Heart left ventricle (tissue), 16 donors: ENCODE results near the gene EGLN2. TPM values are rescaled to one million over a fixed set of nuclear protein-coding genes. Genes with fewer than 3 reads are reported as not detected.

Experiments
- ATAC-seq, 4 donors: fragments of 200-7000 bp; cut with Tn5 transposase; one replicate each; pipeline ENCODE4 v1.9.1; 2020 to 2022; ENCODE audit warnings: moderate library complexity in 4 of 4, mild to moderate bottlenecking in 3 of 4, moderate number of reproducible peaks in 1 of 4
- DNase-seq, 5 donors: peaks; one replicate each; pipeline ENCODE4 v3.0.0-alpha.2; 2020
- H3K27ac ChIP-seq, 12 donors: fragments of 200-600 bp; sonication (generic) in 4 of 12; one replicate each; pipeline versions ENCODE4 v1.5.0 to v1.8.0; 2016 to 2022; ENCODE audit warnings: mild to moderate bottlenecking in 2 of 12
- H3K27me3 ChIP-seq, 9 donors: fragments of 200-600 bp; sonication (generic) in 2 of 9; one replicate each; pipeline versions ENCODE4 v1.5.1 to v1.8.0; 2016 to 2022; ENCODE audit warnings: mild to moderate bottlenecking in 3 of 9
- H3K36me3 ChIP-seq, 9 donors: fragments of 200-600 bp; sonication (generic) in 2 of 9; one replicate each; pipeline versions ENCODE4 v1.5.0 to v1.8.0; 2018 to 2022; ENCODE audit warnings: mild to moderate bottlenecking in 2 of 9
- H3K4me1 ChIP-seq, 12 donors: fragments of 200-600 bp; sonication (generic) in 4 of 12; one replicate each; pipeline versions ENCODE4 v1.5.0 to v1.8.0; 2016 to 2022; ENCODE audit warnings: mild to moderate bottlenecking in 3 of 12
- H3K4me3 ChIP-seq, 12 donors: fragments of 200-600 bp; sonication (generic) in 4 of 12; one replicate each; pipeline versions ENCODE4 v1.5.0 to v1.8.0; 2017 to 2022; ENCODE audit warnings: mild to moderate bottlenecking in 9 of 12, moderate library complexity in 4 of 12
- H3K9me3 ChIP-seq, 12 donors: fragments of 200-600 bp; sonication (generic) in 4 of 12; one replicate each; pipeline versions ENCODE4 v1.5.0 to v1.8.0; 2016 to 2022; ENCODE audit warnings: mild to moderate bottlenecking in 1 of 12
- POLR2A ChIP-seq, 2 donors: fragments of 450-650 bp; IDR thresholded peaks; one replicate each; pipeline ENCODE4 v1.6.1; 2017; ENCODE audit warnings: antibody characterized with exemption in 2 of 2, mild to moderate bottlenecking in 2 of 2, moderate library complexity in 2 of 2
- WGBS, 4 donors: extraction: QIAGEN DNeasy Blood & Tissue Kit in 2 of 4; methylation state at CpG; one replicate each; pipeline versions ENCODE4 v1.1.5 to v1.1.7; 2013 to 2018; 5-methylcytosine and 5-hydroxymethylcytosine counted together
- intact Hi-C, 10 donors: fragments of 100-400 bp; cut with DNase I; formaldehyde crosslinking; loops; one replicate each; pipeline versions ENCODE4 v1.11.1 to v1.14.2; 2022
- polyA plus RNA-seq, 2 donors: library from polyadenylated mRNA; stranded (reverse); fragments of 200-250 nt; gene quantifications; one replicate each; pipeline ENCODE4 v1.2.3, GENCODE V29; 2013
- total RNA-seq, 9 donors: library from RNA; depleted of rRNA in 2 of 9; stranded (reverse); fragments of >200 nt in 2 of 9; fragmentation: NEBNext Ultra II Directional in 3 of 9; extraction: Animal tissue kit (Norgen Biotek cat#: 25700) in 3 of 9; gene quantifications; one replicate each; pipeline versions ENCODE4 v1.1.0 to v1.2.4, GENCODE V29; 2016 to 2023
- TF ChIP-seq, protein P1 (sequence below), 12 donors: fragments of 200-600 bp; sonication (generic) in 4 of 12; IDR thresholded peaks; one replicate each; pipeline versions ENCODE4 v1.5.0 to v1.8.0; 2018 to 2022; ENCODE audit warnings: antibody characterized with exemption in 12 of 12, mild to moderate bottlenecking in 5 of 12
- donor health status: ischemic (EF 13 %, LVEDD 7.1; RV severe dilation, severe dysfunction).
- donor health status: healthy with polysubstance abuse.
- donor health status: DM: no; HTN: yes; CAD: no.
- donor health status: DM: no; HTN: no; CAD: no.
- donor health status: ischemic (EF 25% LVEDD 6.9; RV normal size, moderate dysfunction).
- donor health status: ischemic (EF 25% LVEDD 5.7; RV mildly dilated, moderate dysfunction).
- donor health status: healthy.
- donor health status: DM: yes; HTN: yes; CAD: no.
- donor health status: ischemic (EF 35%, LVEDD 5.7; RV mildly dilated, moderate dysfunction).
- donor health status: nonischemic (EF 11% LVEDD 7.7; RV severe dilation, severe dysfunction).
- donor health status: DM: yes; HTN: yes; CAD: no.
- donor health status: PGD.
- donor health status: ischemic (EF 29% LVEDD 5.4; RV normal size, mild dysfunction).
- donor health status: nonischemic (EF 23%, LVEDD 6.1; RV moderate dilation, normal function).

Gene EGLN2
- total and polyA plus RNA-seq, 11 donors = 38.1 to 91.8 (median 50.5) TPM

DNA sequence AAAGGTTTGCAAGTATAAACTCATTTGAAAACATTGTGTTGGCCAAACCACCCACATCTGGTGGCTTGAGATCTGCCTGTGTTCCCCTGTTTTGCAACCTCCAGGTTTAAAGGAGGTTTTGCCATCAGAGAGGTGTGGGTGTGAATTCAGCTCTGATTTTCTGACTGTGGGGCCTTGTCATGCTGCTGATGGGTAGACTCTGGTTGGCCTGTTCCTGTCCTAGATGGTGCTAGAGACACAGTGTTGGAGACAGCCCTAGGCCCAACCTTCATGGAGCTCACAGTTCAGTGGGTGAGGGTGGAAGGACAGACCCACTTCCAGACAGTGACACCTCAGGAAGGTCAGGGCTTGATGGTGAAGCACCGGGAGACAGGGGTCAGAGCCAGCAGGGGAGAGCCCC, 13.5 kb upstream of the EGLN2 start:
- 59 to 100% (median 71%) methylated on average over 1 of the region's 1 CpG for WGBS, 4 donors
- intact Hi-C loops = no loop called here
- TF ChIP-seq, protein P1, sequence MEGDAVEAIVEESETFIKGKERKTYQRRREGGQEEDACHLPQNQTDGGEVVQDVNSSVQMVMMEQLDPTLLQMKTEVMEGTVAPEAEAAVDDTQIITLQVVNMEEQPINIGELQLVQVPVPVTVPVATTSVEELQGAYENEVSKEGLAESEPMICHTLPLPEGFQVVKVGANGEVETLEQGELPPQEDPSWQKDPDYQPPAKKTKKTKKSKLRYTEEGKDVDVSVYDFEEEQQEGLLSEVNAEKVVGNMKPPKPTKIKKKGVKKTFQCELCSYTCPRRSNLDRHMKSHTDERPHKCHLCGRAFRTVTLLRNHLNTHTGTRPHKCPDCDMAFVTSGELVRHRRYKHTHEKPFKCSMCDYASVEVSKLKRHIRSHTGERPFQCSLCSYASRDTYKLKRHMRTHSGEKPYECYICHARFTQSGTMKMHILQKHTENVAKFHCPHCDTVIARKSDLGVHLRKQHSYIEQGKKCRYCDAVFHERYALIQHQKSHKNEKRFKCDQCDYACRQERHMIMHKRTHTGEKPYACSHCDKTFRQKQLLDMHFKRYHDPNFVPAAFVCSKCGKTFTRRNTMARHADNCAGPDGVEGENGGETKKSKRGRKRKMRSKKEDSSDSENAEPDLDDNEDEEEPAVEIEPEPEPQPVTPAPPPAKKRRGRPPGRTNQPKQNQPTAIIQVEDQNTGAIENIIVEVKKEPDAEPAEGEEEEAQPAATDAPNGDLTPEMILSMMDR (IDR thresholded peaks at IDR 0.05) = no peak
- no peak for TF ChIP-seq POLR2A (IDR thresholded peaks at IDR 0.05)
- DNase-seq (no peak), ATAC-seq (no peak)
- no peaks in the 10 kb centered on the region for H3K4me1 ChIP-seq
- no peaks in the 10 kb centered on the region for H3K9me3 ChIP-seq
- H3K27me3 ChIP-seq = no peaks in the 10 kb centered on the region
- peaks cover 0 to 52% (median 15%) of the 10 kb centered on the region in 9 donors for H3K36me3 ChIP-seq
- no peak overlapping the region for H3K27ac ChIP-seq
- H3K4me3 ChIP-seq = no peak overlapping the region

DNA sequence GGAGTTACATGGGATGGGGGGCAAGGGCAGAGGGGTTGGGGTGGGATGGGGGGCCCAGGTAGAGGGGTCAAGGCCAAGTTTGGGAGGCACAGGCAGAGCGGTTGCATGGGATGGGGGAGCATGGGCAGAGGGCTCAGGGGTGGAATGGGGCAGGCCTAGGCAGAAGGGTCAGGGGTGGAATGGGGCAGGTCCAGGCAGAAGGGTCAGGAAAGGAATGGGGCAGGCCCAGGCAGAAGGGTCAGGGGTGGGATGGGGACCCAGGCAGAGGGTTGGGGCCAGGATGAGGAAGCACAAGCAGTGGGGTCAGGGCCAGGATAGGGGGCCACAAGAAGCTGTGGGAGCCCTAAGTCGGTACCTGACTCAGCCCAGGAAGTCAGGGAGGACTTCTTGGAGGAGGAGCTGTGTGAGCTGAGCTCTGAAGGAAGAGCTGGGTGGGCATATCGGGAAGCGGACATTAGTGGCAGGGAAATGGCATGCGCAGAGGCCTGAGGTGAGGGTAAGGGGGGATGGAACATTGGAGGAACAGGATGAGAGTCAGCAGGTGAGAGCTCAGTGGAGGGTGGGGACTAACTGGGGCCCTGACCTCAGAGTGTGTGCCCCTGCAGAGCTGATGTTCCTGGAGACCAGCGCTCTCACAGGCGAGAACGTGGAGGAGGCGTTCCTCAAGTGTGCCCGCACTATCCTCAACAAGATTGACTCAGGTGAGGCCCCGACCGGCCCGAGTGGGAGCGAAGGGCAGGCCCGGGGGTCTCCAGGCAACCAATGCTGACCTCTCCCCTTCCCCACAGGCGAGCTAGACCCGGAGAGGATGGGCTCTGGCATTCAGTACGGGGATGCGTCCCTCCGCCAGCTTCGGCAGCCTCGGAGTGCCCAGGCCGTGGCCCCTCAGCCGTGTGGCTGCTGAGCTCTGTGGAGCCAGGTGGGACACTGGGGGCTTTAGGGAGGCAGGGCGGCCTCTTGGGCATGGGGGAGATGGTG, 12.6 kb upstream of the EGLN2 start:
- intact Hi-C loops = no loop called here
- ATAC-seq (peak in 1 of 4 donors; percentile 27), DNase-seq (peak in 1 of 5 donors; percentile 58)
- Histone ChIP-seq H3K9me3 (no peaks in the 10 kb centered on the region), H3K36me3 (peaks cover 0 to 59% (median 19%) of the 10 kb centered on the region in 9 donors), H3K4me1 (no peaks in the 10 kb centered on the region), H3K27ac (no peak overlapping the region), H3K27me3 (no peaks in the 10 kb centered on the region), H3K4me3 (no peak overlapping the region)
- no peak for TF ChIP-seq POLR2A (IDR thresholded peaks at IDR 0.05)
- TF ChIP-seq, protein P1 (IDR thresholded peaks at IDR 0.05) = no peak
- 91 to 95% (median 92%) methylated on average over 25 of the region's 25 CpGs for WGBS, 4 donors

DNA sequence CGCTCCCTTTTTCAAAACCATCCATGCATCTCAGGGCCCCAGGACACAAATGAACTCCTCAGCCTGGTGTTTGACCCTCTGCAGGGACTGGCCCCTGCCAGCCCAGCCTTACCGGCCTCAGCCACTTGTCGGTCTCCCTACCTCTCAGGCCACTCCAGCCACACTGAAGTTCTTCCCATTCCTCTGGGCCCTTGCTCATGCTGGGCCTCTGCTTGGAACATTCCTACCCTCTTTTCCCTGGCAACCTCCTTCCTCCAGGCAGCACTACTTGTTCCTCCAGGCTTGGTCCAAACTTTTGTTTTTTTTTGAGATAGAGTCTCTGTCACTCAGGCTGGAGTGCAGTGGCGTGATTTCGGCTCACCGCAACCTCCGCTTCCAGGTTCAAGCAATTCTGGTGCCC, 7.6 kb upstream of the EGLN2 start:
- TF ChIP-seq, protein P1 (IDR thresholded peaks at IDR 0.05) = no peak
- no peak for TF ChIP-seq POLR2A (IDR thresholded peaks at IDR 0.05)
- ATAC-seq = no peak
- Histone ChIP-seq H3K4me3 (no peak overlapping the region), H3K4me1 (no peaks in the 10 kb centered on the region), H3K27me3 (no peaks in the 10 kb centered on the region), H3K36me3 (peaks cover 0 to 53% (median 22%) of the 10 kb centered on the region in 9 donors), H3K27ac (no peak overlapping the region), H3K9me3 (no peaks in the 10 kb centered on the region)
- no peak for DNase-seq
- 80 to 95% (median 83%) methylated on average over 7 of the region's 7 CpGs for WGBS, 4 donors
- intact Hi-C loops = no loop called here

DNA sequence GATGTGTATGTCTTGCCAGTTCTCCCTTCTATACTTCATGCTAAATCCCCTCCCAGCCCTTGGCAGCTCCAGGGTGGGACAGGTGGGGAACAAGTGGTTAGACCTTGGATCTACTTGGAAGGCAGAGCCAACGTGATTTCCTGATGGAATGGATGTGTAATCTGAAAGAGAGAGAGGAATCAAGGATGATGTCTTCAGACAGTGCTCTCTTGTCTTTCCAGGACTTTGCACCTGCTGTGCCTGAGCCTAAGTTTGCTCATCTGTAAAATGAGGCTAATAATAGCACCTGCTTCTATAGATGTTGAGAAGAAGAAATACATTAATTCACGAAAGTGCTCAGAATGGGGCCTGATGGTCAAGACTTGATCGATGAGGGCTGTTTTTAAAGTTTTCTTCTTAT, 7.0 kb upstream of the EGLN2 start:
- Histone ChIP-seq H3K27me3 (no peaks in the 10 kb centered on the region), H3K27ac (no peak overlapping the region), H3K9me3 (no peaks in the 10 kb centered on the region), H3K4me3 (no peak overlapping the region), H3K36me3 (peaks cover 0 to 50% (median 20%) of the 10 kb centered on the region in 9 donors), H3K4me1 (no peaks in the 10 kb centered on the region)
- DNase-seq (no peak), ATAC-seq (no peak)
- intact Hi-C loops = no loop called here
- 83 to 89% (median 86%) methylated on average over 3 of the region's 3 CpGs for WGBS, 4 donors
- TF ChIP-seq, protein P1 (IDR thresholded peaks at IDR 0.05) = no peak
- no peak for TF ChIP-seq POLR2A (IDR thresholded peaks at IDR 0.05)
